Astrocyte of the cerebellum (primary cell): ENCODE measurements around the gene PAQR5.
"Not testable (repeated sequence)": the region's sequence is repeated elsewhere in the genome, so short reads cannot be mapped to it uniquely, and the experiment has no call there.

Experiments
- DNase-seq: peaks from one replicate; pipeline ENCODE4 v3.0.0-alpha.2; 2011; ENCODE audit warnings: low read depth
- H3K4me3 ChIP-seq: 2 replicates; pipeline ENCODE4 v1.5.1; 2011; ENCODE audit warnings: mild to moderate bottlenecking, low read depth, low read length, moderate library complexity
- CTCF ChIP-seq: IDR thresholded peaks from 2 replicates; pipeline ENCODE4 v1.5.1; 2012; ENCODE audit warnings: low read length, low read depth, moderate library complexity, mild to moderate bottlenecking; ENCODE audit errors: missing control alignments
- in situ Hi-C: cut with HindIII; loops from 2 replicates; pipeline ENCODE4 v1.10.0; 2017; ENCODE audit warnings: low sequenced_read_pairs

Gene PAQR5

GRCh38 chr15:69446953-69447352, 148.2 kb downstream of the PAQR5 start:
- in situ Hi-C loops, result no loop called here
- TF ChIP-seq CTCF, result no peak
- DNase-seq, result no peak
- no peak overlapping the region for H3K4me3 ChIP-seq

GRCh38 chr15:69450221-69450620, 151.5 kb downstream of the PAQR5 start:
- H3K4me3 ChIP-seq, DNase-seq, in situ Hi-C loops: not testable (repeated sequence)

- DNase-seq, result no peak
- no peak overlapping the region for H3K4me3 ChIP-seq
- in situ Hi-C loops, result no loop called here
- no peak for TF ChIP-seq CTCF
Observed at GRCh38 chr15:69450968-69451695, 152.4 kb downstream of the PAQR5 start.

GRCh38 chr15:69451951-69452691, 153.4 kb downstream of the PAQR5 start:
- H3K4me3 ChIP-seq, result peak overlapping the region; percentile 91
- DNase-seq, result peak; percentile 20
- no peak for TF ChIP-seq CTCF
- in situ Hi-C loops, result no loop called here

GRCh38 chr15:69452692-69453521, 154.2 kb downstream of the PAQR5 start, which contains the start of gene RPLP1:
RPLP1 (plus strand) TSS chr15:69452818; CDS start chr15:69452949, 131 bp downstream.
- no peak for TF ChIP-seq CTCF
- DNase-seq, result peak; percentile 88
- in situ Hi-C loops, result no loop called here
- H3K4me3 ChIP-seq, result peak within 1 kb of the TSS; percentile 91

- peak overlapping the region; percentile 91 for H3K4me3 ChIP-seq
- in situ Hi-C loops, result no loop called here
- no peak for DNase-seq
- no peak for TF ChIP-seq CTCF
Observed at GRCh38 chr15:69454953-69455352, 156.2 kb downstream of the PAQR5 start.
